HCT116 (cell line): ENCODE results near the gene ARSB.

Experiments used
- EGR1 ChIP-seq: IDR thresholded peaks from 2 replicates; pipeline ENCODE4 v1.6.1; 2012; ENCODE audit warnings: low read depth
- ELF1 ChIP-seq: IDR thresholded peaks from 2 replicates; pipeline ENCODE4 v1.6.1; 2012; ENCODE audit warnings: low read depth, borderline replicate concordance
- EZH2 ChIP-seq: fragments of 200-600 bp; sonication (generic); IDR thresholded peaks from 2 replicates; pipeline ENCODE4 v1.6.1; 2017; ENCODE audit warnings: antibody characterized with exemption, mixed run types
- EZH2phosphoT487 ChIP-seq: fragments of 200-600 bp; IDR thresholded peaks from 2 replicates; pipeline ENCODE4 v1.6.1; 2018; ENCODE audit warnings: antibody characterized with exemption, borderline replicate concordance
- FOSL1 ChIP-seq: IDR thresholded peaks from 2 replicates; pipeline ENCODE4 v1.6.1; 2012; ENCODE audit warnings: low read depth
- POLR2A ChIP-seq: IDR thresholded peaks from 2 replicates; pipeline ENCODE4 v1.7.0; 2011; ENCODE audit warnings: borderline replicate concordance; ENCODE audit not compliant: insufficient read depth, insufficient read length; ENCODE audit errors: extremely low read depth
- POLR2AphosphoS5 ChIP-seq: IDR thresholded peaks from 2 replicates; pipeline ENCODE4 v1.6.1; 2011; ENCODE audit warnings: mild to moderate bottlenecking, low read depth, low read length, moderate library complexity
- SP1 ChIP-seq: IDR thresholded peaks from 2 replicates; pipeline ENCODE4 v1.6.1; 2012; ENCODE audit warnings: low read depth
- ZNF274 ChIP-seq: fragments of 200-500 bp; sonication (Bioruptor generic); IDR thresholded peaks from 2 replicates; pipeline ENCODE4 v1.6.1; 2014; ENCODE audit warnings: mild to moderate bottlenecking, low read depth, low read length, inconsistent platforms
- TF ChIP-seq, protein P1 (sequence below), 3 experiments: fragments of 200-600 bp in 1 of 3; sonication (generic) in 1 of 3; IDR thresholded peaks in 2 of 3; conservative IDR thresholded peaks in 1 of 3; 2 replicates each; pipeline ENCODE4 v1.5.1; 2012 to 2017; ENCODE audit warnings: low read depth in 2 of 3, low read length in 2 of 3, antibody characterized with exemption in 1 of 3, borderline replicate concordance in 1 of 3, control low read depth in 1 of 3, mild to moderate bottlenecking in 1 of 3, mixed read lengths in 1 of 3, mixed run types in 1 of 3, moderate library complexity in 1 of 3; ENCODE audit not compliant: insufficient read depth in 1 of 3
- TF ChIP-seq, protein P2 (sequence below): IDR thresholded peaks from 2 replicates; pipeline ENCODE4 v1.6.1; 2012
- TF ChIP-seq, protein P3 (sequence below): IDR thresholded peaks from 2 replicates; pipeline ENCODE4 v1.6.1; 2012

DNA sequence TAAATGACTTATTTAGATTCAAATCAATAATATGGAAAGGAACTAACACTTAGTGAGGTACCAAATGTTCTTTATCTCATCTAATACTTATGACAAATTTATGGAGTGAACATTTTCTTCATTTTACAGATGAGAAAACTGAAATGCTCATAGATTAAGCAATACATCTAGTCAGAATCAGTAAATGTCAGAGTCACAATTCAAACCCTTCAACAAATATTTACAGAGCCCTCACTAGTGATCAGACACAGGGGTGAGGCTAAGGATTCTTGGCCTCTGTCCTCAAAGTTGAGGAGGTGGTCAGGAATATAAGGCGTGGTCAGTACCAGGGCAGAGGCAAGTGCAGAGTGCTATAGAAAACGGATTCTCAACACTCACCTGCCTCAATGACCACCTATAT is 29.5 kb upstream of the ARSB start:
- TF ChIP-seq, protein P1, sequence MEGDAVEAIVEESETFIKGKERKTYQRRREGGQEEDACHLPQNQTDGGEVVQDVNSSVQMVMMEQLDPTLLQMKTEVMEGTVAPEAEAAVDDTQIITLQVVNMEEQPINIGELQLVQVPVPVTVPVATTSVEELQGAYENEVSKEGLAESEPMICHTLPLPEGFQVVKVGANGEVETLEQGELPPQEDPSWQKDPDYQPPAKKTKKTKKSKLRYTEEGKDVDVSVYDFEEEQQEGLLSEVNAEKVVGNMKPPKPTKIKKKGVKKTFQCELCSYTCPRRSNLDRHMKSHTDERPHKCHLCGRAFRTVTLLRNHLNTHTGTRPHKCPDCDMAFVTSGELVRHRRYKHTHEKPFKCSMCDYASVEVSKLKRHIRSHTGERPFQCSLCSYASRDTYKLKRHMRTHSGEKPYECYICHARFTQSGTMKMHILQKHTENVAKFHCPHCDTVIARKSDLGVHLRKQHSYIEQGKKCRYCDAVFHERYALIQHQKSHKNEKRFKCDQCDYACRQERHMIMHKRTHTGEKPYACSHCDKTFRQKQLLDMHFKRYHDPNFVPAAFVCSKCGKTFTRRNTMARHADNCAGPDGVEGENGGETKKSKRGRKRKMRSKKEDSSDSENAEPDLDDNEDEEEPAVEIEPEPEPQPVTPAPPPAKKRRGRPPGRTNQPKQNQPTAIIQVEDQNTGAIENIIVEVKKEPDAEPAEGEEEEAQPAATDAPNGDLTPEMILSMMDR (IDR thresholded peaks at IDR 0.05 in 2 of 3, conservative IDR thresholded peaks at IDR 0.05 in 1 of 3; ENCODE audit: borderline replicate concordance in 1 of 3, insufficient read depth in 1 of 3, low read depth in 2 of 3, low read length in 2 of 3): no peak
- no peak for TF ChIP-seq POLR2AphosphoS5
- no peak for TF ChIP-seq ZNF274
- no peak for TF ChIP-seq EZH2phosphoT487
- TF ChIP-seq EZH2: no peak
- TF ChIP-seq ELF1: no peak
- TF ChIP-seq, protein P2, sequence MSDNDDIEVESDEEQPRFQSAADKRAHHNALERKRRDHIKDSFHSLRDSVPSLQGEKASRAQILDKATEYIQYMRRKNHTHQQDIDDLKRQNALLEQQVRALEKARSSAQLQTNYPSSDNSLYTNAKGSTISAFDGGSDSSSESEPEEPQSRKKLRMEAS: no peak
- TF ChIP-seq FOSL1: no peak
- TF ChIP-seq SP1: no peak
- no peak for TF ChIP-seq POLR2A
- TF ChIP-seq, protein P3, sequence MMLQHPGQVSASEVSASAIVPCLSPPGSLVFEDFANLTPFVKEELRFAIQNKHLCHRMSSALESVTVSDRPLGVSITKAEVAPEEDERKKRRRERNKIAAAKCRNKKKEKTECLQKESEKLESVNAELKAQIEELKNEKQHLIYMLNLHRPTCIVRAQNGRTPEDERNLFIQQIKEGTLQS: no peak
- no peak for TF ChIP-seq EGR1
